GM19372 (cell line): Measurements from ENCODE around the gene SERPINA4.
"Not testable (repeated sequence)": the region's sequence is repeated elsewhere in the genome, so short reads cannot be mapped to it uniquely, and the experiment has no call there.

Experiments used
- ATAC-seq: cut with Tn5 transposase; IDR thresholded peaks from one replicate; pipeline ENCODE4 v1.9.1; 2021; ENCODE audit warnings: mild to moderate bottlenecking, low read depth, moderate library complexity; ENCODE audit not compliant: unreplicated experiment

The SERPINA4 gene

GRCh38 chr14:94584591-94585280 is 23.5 kb downstream of the SERPINA4 start:
- ATAC-seq, result no peak

GRCh38 chr14:94586635-94587034 is 25.4 kb downstream of the SERPINA4 start:
- no peak for ATAC-seq

GRCh38 chr14:94588311-94588710 is 27.1 kb downstream of the SERPINA4 start:
- no peak for ATAC-seq

- ATAC-seq, result no peak
Measured at GRCh38 chr14:94591073-94591472, 29.8 kb downstream of the SERPINA4 start.

DNA sequence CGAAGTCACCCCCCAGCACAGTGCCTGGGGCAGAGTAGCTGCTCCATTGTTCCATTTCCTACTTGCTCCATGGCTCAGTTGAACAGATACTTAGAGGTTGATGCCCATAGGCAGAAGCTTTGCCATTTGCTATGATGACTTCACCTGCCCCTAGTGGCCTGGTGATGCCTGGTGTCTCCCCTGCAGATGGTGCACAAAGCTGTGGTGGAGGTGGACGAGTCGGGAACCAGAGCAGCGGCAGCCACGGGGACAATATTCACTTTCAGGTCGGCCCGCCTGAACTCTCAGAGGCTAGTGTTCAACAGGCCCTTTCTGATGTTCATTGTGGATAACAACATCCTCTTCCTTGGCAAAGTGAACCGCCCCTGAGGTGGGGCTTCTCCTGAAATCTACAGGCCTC is 30.6 kb downstream of the SERPINA4 start:
- no peak for ATAC-seq

DNA sequence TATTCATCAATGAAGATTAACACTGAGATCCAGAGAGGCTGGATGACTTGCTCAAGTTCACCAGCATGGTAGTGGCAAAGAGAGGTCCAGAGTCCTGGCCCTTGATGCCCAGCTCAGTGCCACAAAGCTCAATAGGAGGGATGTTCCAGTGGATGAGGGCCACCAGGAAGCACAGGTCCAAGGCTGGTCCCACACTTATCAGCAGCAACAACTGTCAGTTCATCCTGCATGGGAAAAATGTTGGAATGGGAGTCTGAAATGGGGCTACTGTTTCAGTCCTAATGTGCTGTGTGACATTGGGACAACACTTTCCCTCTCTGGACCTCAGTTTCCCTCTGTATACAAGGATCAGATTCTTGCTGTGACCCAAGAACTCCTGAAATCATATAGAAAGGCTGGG is 31.2 kb downstream of the SERPINA4 start:
- no peak for ATAC-seq

GRCh38 chr14:94593376-94593748 is 32.1 kb downstream of the SERPINA4 start:
- ATAC-seq, result no peak

DNA sequence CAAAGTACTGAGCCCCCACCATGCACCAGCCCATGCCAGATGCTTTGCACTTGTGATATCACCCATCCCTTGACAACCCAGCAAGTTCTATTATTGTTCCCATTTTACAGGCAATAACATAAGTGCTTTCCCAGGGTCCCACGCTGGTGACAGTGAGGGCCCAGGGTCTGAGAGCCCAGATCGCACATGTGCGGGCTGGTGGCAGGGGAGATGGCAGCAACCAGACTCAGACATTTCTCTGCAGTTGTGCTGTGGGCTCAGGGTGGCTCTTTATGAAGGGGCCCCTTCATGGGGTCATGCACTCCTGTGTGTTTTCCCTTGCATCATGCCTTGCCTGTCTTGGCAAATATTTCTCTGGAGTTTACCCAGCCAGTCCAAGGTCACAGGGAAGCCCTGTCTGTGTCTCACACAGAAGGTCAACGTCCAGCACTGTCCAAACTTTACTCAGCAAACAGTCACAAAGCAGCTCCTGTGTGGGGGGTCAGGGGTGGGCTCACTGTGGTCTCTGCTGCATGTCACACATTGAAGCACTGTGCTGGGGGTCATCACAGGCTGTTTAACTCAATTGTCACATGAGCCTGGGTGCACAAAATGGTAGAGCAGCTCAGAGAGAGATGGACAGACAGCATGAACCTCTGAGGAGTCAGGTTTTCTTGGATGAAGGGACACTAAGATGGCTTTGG is 32.6 kb downstream of the SERPINA4 start:
- ATAC-seq, result no peak

DNA sequence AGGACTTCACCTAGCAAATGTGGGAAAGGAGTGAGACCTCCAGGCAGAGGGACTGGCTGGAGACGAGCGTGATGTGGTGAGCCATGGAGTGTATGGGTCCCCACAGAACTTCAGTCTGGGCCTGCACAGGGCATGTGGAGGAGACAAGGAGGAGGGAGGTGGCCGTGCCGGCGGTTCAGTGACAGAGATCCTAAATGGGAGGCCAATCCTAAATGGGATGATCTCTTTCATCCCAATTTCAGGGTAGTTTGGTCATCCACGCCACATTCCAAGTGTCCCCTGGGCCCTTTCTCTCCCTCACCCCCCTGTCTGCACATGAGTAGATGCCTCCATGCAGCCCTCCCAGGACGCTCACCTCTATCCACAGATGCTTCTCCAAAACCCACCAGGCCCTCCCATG is 33.2 kb downstream of the SERPINA4 start:
- no peak for ATAC-seq

DNA sequence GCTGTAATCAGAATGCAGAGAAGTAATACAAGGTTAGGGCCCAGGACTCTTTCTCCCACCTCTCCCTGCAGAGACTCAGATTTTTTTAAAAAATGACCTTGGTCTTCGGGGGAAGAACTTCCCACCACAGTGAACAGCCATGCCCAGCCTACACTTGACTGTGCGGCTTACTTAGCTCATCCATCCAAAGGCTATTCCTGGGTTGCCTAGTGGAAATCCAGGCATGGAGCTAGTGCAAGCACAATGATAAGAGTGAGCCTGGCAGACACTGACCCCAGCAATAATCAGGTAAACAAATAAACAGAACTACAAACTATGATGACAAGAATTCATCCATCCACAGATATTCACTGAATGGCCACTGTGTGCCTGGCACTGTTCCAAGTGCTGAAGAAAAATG is 34.7 kb downstream of the SERPINA4 start:
- no peak for ATAC-seq

- no peak for ATAC-seq
Measured at GRCh38 chr14:94596361-94596760, 35.1 kb downstream of the SERPINA4 start.

- ATAC-seq, result no peak
Measured at GRCh38 chr14:94597788-94598187, 36.5 kb downstream of the SERPINA4 start.

GRCh38 chr14:94598506-94598815 is 37.2 kb downstream of the SERPINA4 start:
- ATAC-seq, result no peak

- ATAC-seq, result no peak
Measured at GRCh38 chr14:94598816-94599655, 37.8 kb downstream of the SERPINA4 start.

GRCh38 chr14:94599656-94600004 is 38.4 kb downstream of the SERPINA4 start:
- no peak for ATAC-seq

DNA sequence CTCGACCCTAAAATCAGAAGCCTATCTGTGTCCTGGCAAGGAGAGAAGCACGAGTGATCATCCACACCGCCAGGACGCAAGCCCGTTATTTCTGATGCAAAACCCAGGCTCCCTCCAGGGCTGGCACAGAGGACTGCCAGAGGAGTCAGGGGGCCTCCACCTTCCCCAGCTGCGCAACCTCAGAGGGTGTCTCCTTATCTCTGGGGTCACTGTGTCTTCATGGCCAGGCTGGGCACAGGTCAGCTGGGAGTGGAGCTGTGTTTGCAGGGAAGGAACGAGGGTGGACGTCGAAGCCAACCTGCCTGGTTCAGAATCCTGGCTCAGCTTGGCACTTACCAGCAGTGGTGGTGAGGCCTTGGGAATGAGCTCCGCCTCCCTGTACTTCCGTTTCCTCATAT is 38.9 kb downstream of the SERPINA4 start:
- no peak for ATAC-seq

DNA sequence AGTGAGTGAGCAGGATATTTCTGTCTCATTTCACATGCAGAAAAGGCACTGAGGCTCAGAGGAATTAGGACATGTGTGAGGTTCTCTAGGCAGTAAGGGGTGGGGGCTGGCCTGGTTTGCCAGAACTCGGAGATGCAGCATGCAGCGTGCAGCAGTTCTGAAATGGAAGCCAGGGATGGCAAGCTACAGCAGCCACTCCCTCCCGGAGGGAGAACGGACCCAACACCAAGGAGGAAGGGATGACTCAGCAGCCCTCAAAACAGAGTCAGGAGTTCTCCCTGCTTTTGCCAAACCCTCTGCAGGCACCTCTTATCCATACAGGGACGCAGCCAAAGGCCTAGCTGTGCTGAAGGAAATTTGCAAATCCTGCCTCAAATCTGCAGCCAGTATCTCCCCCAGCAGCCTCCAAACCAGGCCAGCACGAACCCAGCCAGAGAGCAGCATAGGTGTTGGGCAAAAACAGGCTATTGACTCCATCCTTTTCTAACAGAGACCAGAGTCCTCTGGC is 40.7 kb downstream of the SERPINA4 start:
- ATAC-seq, result no peak

DNA sequence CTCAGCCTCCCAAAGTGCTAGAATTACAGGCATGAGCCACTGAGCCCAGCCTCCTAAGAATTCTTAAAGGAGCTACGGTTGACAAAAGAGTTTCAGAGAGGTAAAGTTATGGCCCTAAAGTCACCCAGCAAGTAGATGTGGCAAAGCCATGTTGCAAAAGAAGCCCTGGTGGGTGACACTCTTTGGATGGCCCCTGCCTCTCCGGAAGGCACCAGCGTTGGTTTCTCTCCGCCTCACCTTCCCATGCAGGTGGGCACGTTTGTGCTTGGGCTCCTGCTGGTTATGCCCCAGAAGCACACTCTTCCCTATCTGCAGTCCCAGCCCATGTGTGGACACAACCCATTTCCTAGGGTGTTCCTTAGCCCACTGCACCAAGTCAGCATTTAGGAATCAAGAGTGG is 41.5 kb downstream of the SERPINA4 start:
- no peak for ATAC-seq

DNA sequence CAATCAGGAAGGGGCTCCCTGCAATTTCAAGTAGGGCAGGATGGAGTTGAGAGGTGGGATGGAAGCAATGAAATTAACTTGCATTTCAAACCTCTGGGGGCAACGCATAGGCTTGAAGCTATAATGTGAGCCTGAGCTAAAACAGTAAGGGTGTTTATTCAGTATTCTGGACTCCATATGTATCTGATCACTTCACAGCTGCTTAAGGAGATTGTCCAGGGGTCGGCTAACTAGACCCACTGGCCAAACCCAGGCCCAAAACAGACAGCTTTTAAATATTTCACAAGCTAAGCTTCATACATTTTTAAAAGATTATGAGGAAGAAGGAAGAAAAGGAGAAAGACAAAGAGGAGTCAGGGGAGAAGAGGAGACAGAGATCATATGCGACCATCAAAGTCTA is 44.1 kb downstream of the SERPINA4 start:
- no peak for ATAC-seq

DNA sequence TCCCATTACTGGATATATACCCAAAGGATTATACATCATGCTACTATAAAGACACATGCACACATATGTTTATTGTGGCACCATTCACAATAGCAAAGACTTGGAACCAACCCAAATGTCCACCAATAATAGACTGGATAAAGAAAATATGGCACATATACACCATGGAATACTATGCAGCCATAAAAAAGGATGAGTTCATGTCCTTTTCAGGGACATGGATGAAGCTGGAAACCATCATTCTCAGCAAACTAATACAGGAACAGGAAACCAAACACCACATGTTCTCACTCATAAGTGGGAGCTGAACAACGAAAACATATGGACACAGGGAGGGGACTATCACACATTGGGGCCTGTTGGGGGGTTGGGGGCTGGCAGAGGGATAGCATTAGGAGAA is 47.7 kb downstream of the SERPINA4 start:
- ATAC-seq, result not testable (repeated sequence)

GRCh38 chr14:94611179-94611578 is 49.9 kb downstream of the SERPINA4 start:
- no peak for ATAC-seq

DNA sequence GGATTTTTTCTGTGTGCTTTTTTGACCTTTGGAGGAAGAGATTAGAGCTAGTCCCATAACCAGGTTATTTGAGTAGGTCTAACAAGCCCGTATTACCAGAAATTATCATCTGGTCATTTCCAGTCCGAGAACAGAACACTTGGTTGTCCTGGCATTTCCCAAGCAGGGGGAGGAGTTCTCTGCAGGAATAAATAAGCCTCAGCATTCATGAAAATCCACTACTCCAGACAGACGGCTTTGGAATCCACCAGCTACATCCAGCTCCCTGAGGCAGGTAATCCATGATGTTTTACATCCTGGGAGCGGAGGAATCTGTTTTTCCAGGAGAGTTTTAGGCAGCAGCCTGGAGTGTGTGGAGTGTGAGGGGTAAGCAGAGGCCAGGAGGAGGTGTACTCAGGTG is 50.9 kb downstream of the SERPINA4 start, which contains the start of gene SERPINA3:
Gene SERPINA3, plus strand, starts transcription at position 218 of the 400 bp plus-strand sequence. CDS start 2,051 bp downstream, outside the sequence.
- no peak for ATAC-seq
